HEK293 (cell line): Measurements from ENCODE around the gene TMEM35A.

Experiments used
- CTCF ChIA-PET: fragments of 350-600 bp; formaldehyde crosslinking; extraction: SDS; loops from one replicate; lab custom pipeline; 2021; ENCODE audit warnings: antibody characterized with exemption; lab: Yijun Ruan, JAX
- POLR2A ChIA-PET: fragments of 300-600 bp; formaldehyde crosslinking; extraction: SDS; loops from one replicate; lab custom pipeline; 2020; ENCODE audit warnings: antibody characterized with exemption, inconsistent platforms; lab: Yijun Ruan, JAX
- H3K27ac ChIP-seq: fragments of 200-500 bp; sonication (Bioruptor generic); 2 replicates; pipeline ENCODE4 v1.5.1; 2014; ENCODE audit warnings: low read depth, low read length, control low read depth, inconsistent platforms; ENCODE audit errors: extremely low read depth
- H3K36me3 ChIP-seq, 2 experiments: fragments of 200-500 bp in 1 of 2; sonication (Bioruptor generic) in 1 of 2; 1 replicate in 1 of 2; 2 replicates in 1 of 2; pipeline ENCODE4 v1.5.1; 2014 to 2017; ENCODE audit warnings: inconsistent platforms in 2 of 2, low read length in 2 of 2; ENCODE audit not compliant: control insufficient read depth in 2 of 2, insufficient read depth in 1 of 2
- H3K4me1 ChIP-seq: fragments of 200-500 bp; sonication (Bioruptor generic); 2 replicates; pipeline ENCODE4 v1.5.1; 2014; ENCODE audit warnings: mild to moderate bottlenecking, low read length, inconsistent platforms; ENCODE audit not compliant: control insufficient read depth, insufficient read depth
- H3K4me3 ChIP-seq: 2 replicates; pipeline ENCODE4 v1.5.1; 2011; ENCODE audit warnings: low read depth, mild to moderate bottlenecking, control low read depth, low read length, moderate library complexity
- H3K9me3 ChIP-seq: fragments of 200-500 bp; sonication (Bioruptor generic); 2 replicates; pipeline ENCODE4 v1.5.1; 2014; ENCODE audit warnings: low read depth, low read length, inconsistent platforms; ENCODE audit not compliant: control insufficient read depth, insufficient read depth
- IKZF3 ChIP-seq: fragments of 450-650 bp; IDR thresholded peaks from 2 replicates; pipeline ENCODE4 v1.5.0; 2018; ENCODE audit warnings: missing biosample characterization, mild to moderate bottlenecking, missing genetic modification characterization, moderate library complexity
- SP3 ChIP-seq: fragments of 450-650 bp; formaldehyde crosslinking; IDR thresholded peaks from 2 replicates; pipeline ENCODE4 v1.5.1; 2016; ENCODE audit warnings: missing biosample characterization, missing genetic modification characterization
- YY1 ChIP-seq: fragments of 450-650 bp; formaldehyde crosslinking; IDR thresholded peaks from 2 replicates; pipeline ENCODE4 v1.5.1; 2018; ENCODE audit warnings: missing biosample characterization, missing genetic modification characterization
- ZNF140 ChIP-seq: fragments of 450-650 bp; formaldehyde crosslinking; IDR thresholded peaks from 2 replicates; pipeline ENCODE4 v1.5.1; 2016; ENCODE audit warnings: missing biosample characterization, missing genetic modification characterization
- ZNF157 ChIP-seq: fragments of 450-650 bp; formaldehyde crosslinking; IDR thresholded peaks from 2 replicates; pipeline ENCODE4 v1.5.1; 2016; ENCODE audit warnings: missing biosample characterization, missing genetic modification characterization
- ZNF311 ChIP-seq: fragments of 450-650 bp; formaldehyde crosslinking; IDR thresholded peaks from 2 replicates; pipeline ENCODE4 v1.5.1; 2017; ENCODE audit warnings: missing biosample characterization, missing genetic modification characterization, borderline replicate concordance
- ZNF391 ChIP-seq: fragments of 450-650 bp; formaldehyde crosslinking; IDR thresholded peaks from 2 replicates; pipeline ENCODE4 v1.5.1; 2016; ENCODE audit warnings: low read depth, missing biosample characterization, missing genetic modification characterization, borderline replicate concordance
- ZNF626 ChIP-seq: fragments of 450-650 bp; sonication (Bioruptor Pico); formaldehyde crosslinking; IDR thresholded peaks from 2 replicates; pipeline ENCODE4 v1.5.1; 2018; ENCODE audit warnings: missing biosample characterization, missing genetic modification characterization, inconsistent platforms
- ZNF701 ChIP-seq: fragments of 450-650 bp; formaldehyde crosslinking; IDR thresholded peaks from 2 replicates; pipeline ENCODE4 v1.5.1; 2016; ENCODE audit warnings: missing biosample characterization, missing genetic modification characterization
- ZNF791 ChIP-seq: fragments of 450-650 bp; formaldehyde crosslinking; IDR thresholded peaks from 2 replicates; pipeline ENCODE4 v1.5.1; 2016; ENCODE audit warnings: missing biosample characterization, missing genetic modification characterization
- TF ChIP-seq, protein P1 (sequence below): fragments of 450-650 bp; formaldehyde crosslinking; IDR thresholded peaks from 2 replicates; pipeline ENCODE4 v1.5.1; 2016; ENCODE audit warnings: missing biosample characterization, missing genetic modification characterization, low read depth
- TF ChIP-seq, protein P2 (sequence below): fragments of 450-650 bp; formaldehyde crosslinking; IDR thresholded peaks from 2 replicates; pipeline ENCODE4 v1.5.1; 2016; ENCODE audit warnings: missing biosample characterization, missing genetic modification characterization
- TF ChIP-seq, protein P3 (sequence below): fragments of 450-650 bp; formaldehyde crosslinking; IDR thresholded peaks from 2 replicates; pipeline ENCODE4 v1.5.1; 2016; ENCODE audit warnings: missing biosample characterization, missing genetic modification characterization
- TF ChIP-seq, protein P4 (sequence below): fragments of 450-650 bp; formaldehyde crosslinking; IDR thresholded peaks from 2 replicates; pipeline ENCODE4 v1.5.1; 2016; ENCODE audit warnings: missing biosample characterization, missing genetic modification characterization

TMEM35A gene

DNA sequence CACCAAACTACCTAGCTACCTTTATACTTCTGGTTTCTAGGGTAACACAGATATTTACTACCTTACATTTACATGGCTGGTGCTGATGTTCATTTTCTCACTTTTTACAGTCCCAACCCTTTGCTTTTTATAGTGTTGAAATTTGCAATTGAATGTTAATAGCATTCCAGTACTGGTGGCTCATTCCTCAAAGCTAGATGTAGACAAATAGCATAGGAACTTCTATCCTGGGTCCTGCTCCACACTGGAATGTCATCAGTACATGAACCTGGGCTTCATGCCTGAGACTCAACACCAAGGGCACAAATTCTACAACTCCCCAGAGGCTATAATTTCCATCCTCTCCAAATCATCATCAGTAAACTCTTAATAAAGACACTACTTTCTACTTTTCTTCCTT lies 16.5 kb upstream of the TMEM35A start:
- no peak overlapping the region for H3K4me3 ChIP-seq
- no peak for TF ChIP-seq IKZF3 (tag by site-specific recombination)
- TF ChIP-seq, protein P1, sequence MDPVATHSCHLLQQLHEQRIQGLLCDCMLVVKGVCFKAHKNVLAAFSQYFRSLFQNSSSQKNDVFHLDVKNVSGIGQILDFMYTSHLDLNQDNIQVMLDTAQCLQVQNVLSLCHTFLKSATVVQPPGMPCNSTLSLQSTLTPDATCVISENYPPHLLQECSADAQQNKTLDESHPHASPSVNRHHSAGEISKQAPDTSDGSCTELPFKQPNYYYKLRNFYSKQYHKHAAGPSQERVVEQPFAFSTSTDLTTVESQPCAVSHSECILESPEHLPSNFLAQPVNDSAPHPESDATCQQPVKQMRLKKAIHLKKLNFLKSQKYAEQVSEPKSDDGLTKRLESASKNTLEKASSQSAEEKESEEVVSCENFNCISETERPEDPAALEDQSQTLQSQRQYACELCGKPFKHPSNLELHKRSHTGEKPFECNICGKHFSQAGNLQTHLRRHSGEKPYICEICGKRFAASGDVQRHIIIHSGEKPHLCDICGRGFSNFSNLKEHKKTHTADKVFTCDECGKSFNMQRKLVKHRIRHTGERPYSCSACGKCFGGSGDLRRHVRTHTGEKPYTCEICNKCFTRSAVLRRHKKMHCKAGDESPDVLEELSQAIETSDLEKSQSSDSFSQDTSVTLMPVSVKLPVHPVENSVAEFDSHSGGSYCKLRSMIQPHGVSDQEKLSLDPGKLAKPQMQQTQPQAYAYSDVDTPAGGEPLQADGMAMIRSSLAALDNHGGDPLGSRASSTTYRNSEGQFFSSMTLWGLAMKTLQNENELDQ: no peak
- H3K9me3 ChIP-seq: no peaks in the 10 kb centered on the region
- ChIA-PET POLR2A (no interaction called here), CTCF (interaction anchor here (0.6 kb wide), 1 partner anchor 36 kb away, joined by 3 read pairs; no protein-coding TSS in a partner anchor)
- no peaks in the 10 kb centered on the region for H3K4me1 ChIP-seq
- H3K27ac ChIP-seq: no peak overlapping the region
- H3K36me3 ChIP-seq: no peaks in the 10 kb centered on the region

DNA sequence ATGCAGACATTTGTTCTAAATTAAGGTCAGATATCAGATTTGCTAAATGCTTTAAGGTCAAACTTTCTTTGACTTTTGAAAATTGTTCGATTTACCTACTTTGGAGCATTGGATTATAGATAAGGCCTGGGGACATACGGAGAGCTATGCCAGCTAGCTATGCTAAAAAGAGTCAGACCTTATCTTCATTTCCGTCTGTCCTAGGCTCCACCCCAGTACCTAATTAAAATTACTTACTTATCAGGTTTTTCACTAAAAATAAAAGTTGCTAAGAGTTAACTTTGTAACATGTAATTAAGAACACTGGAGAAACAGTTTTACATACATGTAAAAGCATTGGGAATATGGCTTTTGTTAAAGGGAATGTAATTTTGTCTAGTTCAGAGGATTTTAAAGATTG lies 7.1 kb upstream of the TMEM35A start:
- TF ChIP-seq YY1 (tag by site-specific recombination): no peak
- TF ChIP-seq, protein P2, sequence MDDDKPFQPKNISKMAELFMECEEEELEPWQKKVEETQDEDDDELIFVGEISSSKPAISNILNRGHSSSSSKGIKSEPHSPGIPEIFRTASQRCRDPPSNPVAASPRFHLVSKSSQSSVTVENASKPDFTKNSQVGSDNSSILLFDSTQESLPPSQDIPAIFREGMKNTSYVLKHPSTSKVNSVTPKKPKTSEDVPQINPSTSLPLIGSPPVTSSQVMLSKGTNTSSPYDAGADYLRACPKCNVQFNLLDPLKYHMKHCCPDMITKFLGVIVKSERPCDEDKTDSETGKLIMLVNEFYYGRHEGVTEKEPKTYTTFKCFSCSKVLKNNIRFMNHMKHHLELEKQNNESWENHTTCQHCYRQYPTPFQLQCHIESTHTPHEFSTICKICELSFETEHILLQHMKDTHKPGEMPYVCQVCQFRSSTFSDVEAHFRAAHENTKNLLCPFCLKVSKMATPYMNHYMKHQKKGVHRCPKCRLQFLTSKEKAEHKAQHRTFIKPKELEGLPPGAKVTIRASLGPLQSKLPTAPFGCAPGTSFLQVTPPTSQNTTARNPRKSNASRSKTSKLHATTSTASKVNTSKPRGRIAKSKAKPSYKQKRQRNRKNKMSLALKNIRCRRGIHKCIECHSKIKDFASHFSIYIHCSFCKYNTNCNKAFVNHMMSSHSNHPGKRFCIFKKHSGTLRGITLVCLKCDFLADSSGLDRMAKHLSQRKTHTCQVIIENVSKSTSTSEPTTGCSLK: no peak
- TF ChIP-seq ZNF157 (tag by site-specific recombination): no peak
- TF ChIP-seq ZNF311 (tag by site-specific recombination): no peak
- TF ChIP-seq ZNF626 (tag by site-specific recombination): no peak
- TF ChIP-seq SP3 (tag by site-specific recombination): no peak
- TF ChIP-seq, protein P3, sequence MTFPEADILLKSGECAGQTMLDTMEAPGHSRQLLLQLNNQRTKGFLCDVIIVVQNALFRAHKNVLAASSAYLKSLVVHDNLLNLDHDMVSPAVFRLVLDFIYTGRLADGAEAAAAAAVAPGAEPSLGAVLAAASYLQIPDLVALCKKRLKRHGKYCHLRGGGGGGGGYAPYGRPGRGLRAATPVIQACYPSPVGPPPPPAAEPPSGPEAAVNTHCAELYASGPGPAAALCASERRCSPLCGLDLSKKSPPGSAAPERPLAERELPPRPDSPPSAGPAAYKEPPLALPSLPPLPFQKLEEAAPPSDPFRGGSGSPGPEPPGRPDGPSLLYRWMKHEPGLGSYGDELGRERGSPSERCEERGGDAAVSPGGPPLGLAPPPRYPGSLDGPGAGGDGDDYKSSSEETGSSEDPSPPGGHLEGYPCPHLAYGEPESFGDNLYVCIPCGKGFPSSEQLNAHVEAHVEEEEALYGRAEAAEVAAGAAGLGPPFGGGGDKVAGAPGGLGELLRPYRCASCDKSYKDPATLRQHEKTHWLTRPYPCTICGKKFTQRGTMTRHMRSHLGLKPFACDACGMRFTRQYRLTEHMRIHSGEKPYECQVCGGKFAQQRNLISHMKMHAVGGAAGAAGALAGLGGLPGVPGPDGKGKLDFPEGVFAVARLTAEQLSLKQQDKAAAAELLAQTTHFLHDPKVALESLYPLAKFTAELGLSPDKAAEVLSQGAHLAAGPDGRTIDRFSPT (tag by site-specific recombination): no peak
- no peak for TF ChIP-seq ZNF791
- no peak for TF ChIP-seq ZNF140
- TF ChIP-seq ZNF391 (tag by site-specific recombination): no peak
- TF ChIP-seq, protein P4, sequence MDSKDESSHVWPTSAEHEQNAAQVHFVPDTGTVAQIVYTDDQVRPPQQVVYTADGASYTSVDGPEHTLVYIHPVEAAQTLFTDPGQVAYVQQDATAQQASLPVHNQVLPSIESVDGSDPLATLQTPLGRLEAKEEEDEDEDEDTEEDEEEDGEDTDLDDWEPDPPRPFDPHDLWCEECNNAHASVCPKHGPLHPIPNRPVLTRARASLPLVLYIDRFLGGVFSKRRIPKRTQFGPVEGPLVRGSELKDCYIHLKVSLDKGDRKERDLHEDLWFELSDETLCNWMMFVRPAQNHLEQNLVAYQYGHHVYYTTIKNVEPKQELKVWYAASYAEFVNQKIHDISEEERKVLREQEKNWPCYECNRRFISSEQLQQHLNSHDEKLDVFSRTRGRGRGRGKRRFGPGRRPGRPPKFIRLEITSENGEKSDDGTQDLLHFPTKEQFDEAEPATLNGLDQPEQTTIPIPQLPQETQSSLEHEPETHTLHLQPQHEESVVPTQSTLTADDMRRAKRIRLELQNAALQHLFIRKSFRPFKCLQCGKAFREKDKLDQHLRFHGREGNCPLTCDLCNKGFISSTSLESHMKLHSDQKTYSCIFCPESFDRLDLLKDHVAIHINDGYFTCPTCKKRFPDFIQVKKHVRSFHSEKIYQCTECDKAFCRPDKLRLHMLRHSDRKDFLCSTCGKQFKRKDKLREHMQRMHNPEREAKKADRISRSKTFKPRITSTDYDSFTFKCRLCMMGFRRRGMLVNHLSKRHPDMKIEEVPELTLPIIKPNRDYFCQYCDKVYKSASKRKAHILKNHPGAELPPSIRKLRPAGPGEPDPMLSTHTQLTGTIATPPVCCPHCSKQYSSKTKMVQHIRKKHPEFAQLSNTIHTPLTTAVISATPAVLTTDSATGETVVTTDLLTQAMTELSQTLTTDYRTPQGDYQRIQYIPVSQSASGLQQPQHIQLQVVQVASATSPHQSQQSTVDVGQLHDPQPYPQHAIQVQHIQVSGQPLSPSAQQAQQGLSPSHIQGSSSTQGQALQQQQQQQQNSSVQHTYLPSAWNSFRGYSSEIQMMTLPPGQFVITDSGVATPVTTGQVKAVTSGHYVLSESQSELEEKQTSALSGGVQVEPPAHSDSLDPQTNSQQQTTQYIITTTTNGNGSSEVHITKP: no peak
- no peak for TF ChIP-seq ZNF701 (tag by site-specific recombination)
- no peaks in the 10 kb centered on the region for H3K4me1 ChIP-seq
- H3K36me3 ChIP-seq: no peaks in the 10 kb centered on the region
- no peak overlapping the region for H3K27ac ChIP-seq
- POLR2A ChIA-PET: interaction anchor here (0.7 kb wide), 1 partner anchor 56 kb away, joined by 3 read pairs; no protein-coding TSS in a partner anchor
- CTCF ChIA-PET: interaction anchor here (0.6 to 0.7 kb wide), 2 partner anchors 31 to 52 kb away, joined by 3 to 5 read pairs; no protein-coding TSS in a partner anchor
- no peak overlapping the region for H3K4me3 ChIP-seq
- H3K9me3 ChIP-seq: no peaks in the 10 kb centered on the region
